ENCODE results near the gene DTX1. TPM values are rescaled to one million over a fixed set of nuclear protein-coding genes. Genes with fewer than 3 reads are reported as not detected.
A peak's percentile ranks its signal among the peaks of the same experiment; 100 is the strongest.

DTX1 gene
- total and polyA plus RNA-seq, 2 donors, result 2.1 to 4.4 TPM

- H3K27me3 ChIP-seq (ENCODE audit: control insufficient read depth in 2 of 2, insufficient read depth in 1 of 2, low read length in 1 of 2), result peaks cover 0 to 3% of the 10 kb centered on the region in 2 donors
- no peak overlapping the region for H3K27ac ChIP-seq (ENCODE audit: low read depth in 1 of 2, low read length in 1 of 2)
- H3K4me1 ChIP-seq (ENCODE audit: control insufficient read depth in 2 of 2, insufficient read depth in 2 of 2, low read length in 2 of 2), result peaks cover 8 to 27% of the 10 kb centered on the region in 2 donors
- DNase-seq (ENCODE audit: low read depth in 6 of 9, low spot score in 9 of 9), result no peak
- peaks cover 0 to 1% of the 10 kb centered on the region in 2 donors for H3K9me3 ChIP-seq (ENCODE audit: control insufficient read depth in 2 of 2, insufficient read depth in 1 of 2, low read length in 1 of 2)
- 90% methylated on average over 70 of the region's 70 CpGs for WGBS
- no peak overlapping the region for H3K4me3 ChIP-seq (ENCODE audit: low read length in 2 of 2)
- no peaks in the 10 kb centered on the region for H3K36me3 ChIP-seq (ENCODE audit: control insufficient read depth in 2 of 2, insufficient read depth in 2 of 2, low read length in 1 of 2)
Measured at GRCh38 chr12:113077057-113077858, 20.7 kb downstream of the DTX1 start.

- peaks cover 0 to 1% of the 10 kb centered on the region in 2 donors for H3K9me3 ChIP-seq (ENCODE audit: control insufficient read depth in 2 of 2, insufficient read depth in 1 of 2, low read length in 1 of 2)
- peaks cover 0 to 3% of the 10 kb centered on the region in 2 donors for H3K27me3 ChIP-seq (ENCODE audit: control insufficient read depth in 2 of 2, insufficient read depth in 1 of 2, low read length in 1 of 2)
- no peaks in the 10 kb centered on the region for H3K36me3 ChIP-seq (ENCODE audit: control insufficient read depth in 2 of 2, insufficient read depth in 2 of 2, low read length in 1 of 2)
- no peak overlapping the region for H3K4me3 ChIP-seq (ENCODE audit: low read length in 2 of 2)
- DNase-seq (ENCODE audit: low read depth in 6 of 9, low spot score in 9 of 9), result no peak
- H3K4me1 ChIP-seq (ENCODE audit: control insufficient read depth in 2 of 2, insufficient read depth in 2 of 2, low read length in 2 of 2), result peaks cover 8 to 27% of the 10 kb centered on the region in 2 donors
- H3K27ac ChIP-seq (ENCODE audit: low read depth in 1 of 2, low read length in 1 of 2), result no peak overlapping the region
- 88% methylated on average over 48 of the region's 48 CpGs for WGBS
Measured at GRCh38 chr12:113077859-113078255, 21.3 kb downstream of the DTX1 start.

GRCh38 chr12:113081873-113082272 lies 25.3 kb downstream of the DTX1 start:
- H3K9me3 ChIP-seq (ENCODE audit: control insufficient read depth in 2 of 2, insufficient read depth in 1 of 2, low read length in 1 of 2), result peaks cover 1 to 4% of the 10 kb centered on the region in 2 donors
- peaks cover 7 to 15% of the 10 kb centered on the region in 2 donors for H3K4me1 ChIP-seq (ENCODE audit: control insufficient read depth in 2 of 2, insufficient read depth in 2 of 2, low read length in 2 of 2)
- no peaks in the 10 kb centered on the region for H3K36me3 ChIP-seq (ENCODE audit: control insufficient read depth in 2 of 2, insufficient read depth in 2 of 2, low read length in 1 of 2)
- H3K4me3 ChIP-seq (ENCODE audit: low read length in 2 of 2), result no peak overlapping the region
- H3K27ac ChIP-seq (ENCODE audit: low read depth in 1 of 2, low read length in 1 of 2), result no peak overlapping the region
- H3K27me3 ChIP-seq (ENCODE audit: control insufficient read depth in 2 of 2, insufficient read depth in 1 of 2, low read length in 1 of 2), result peaks cover 0 to 3% of the 10 kb centered on the region in 2 donors
- no peak for DNase-seq (ENCODE audit: low read depth in 6 of 9, low spot score in 9 of 9)
- WGBS, result 93% methylated on average over 4 of the region's 4 CpGs

GRCh38 chr12:113082486-113083148 lies 26.1 kb downstream of the DTX1 start:
- WGBS, result 88% methylated on average over 9 of the region's 9 CpGs
- no peaks in the 10 kb centered on the region for H3K36me3 ChIP-seq (ENCODE audit: control insufficient read depth in 2 of 2, insufficient read depth in 2 of 2, low read length in 1 of 2)
- H3K27ac ChIP-seq (ENCODE audit: low read depth in 1 of 2, low read length in 1 of 2), result no peak overlapping the region
- no peak overlapping the region for H3K4me3 ChIP-seq (ENCODE audit: low read length in 2 of 2)
- peaks cover 0 to 4% of the 10 kb centered on the region in 2 donors for H3K9me3 ChIP-seq (ENCODE audit: control insufficient read depth in 2 of 2, insufficient read depth in 1 of 2, low read length in 1 of 2)
- no peak for DNase-seq (ENCODE audit: low read depth in 6 of 9, low spot score in 9 of 9)
- peaks cover 14 to 22% of the 10 kb centered on the region in 2 donors for H3K4me1 ChIP-seq (ENCODE audit: control insufficient read depth in 2 of 2, insufficient read depth in 2 of 2, low read length in 2 of 2)
- H3K27me3 ChIP-seq (ENCODE audit: control insufficient read depth in 2 of 2, insufficient read depth in 1 of 2, low read length in 1 of 2), result peaks cover 0 to 3% of the 10 kb centered on the region in 2 donors

- Histone ChIP-seq H3K27me3 (ENCODE audit: control insufficient read depth in 2 of 2, insufficient read depth in 1 of 2, low read length in 1 of 2) (peaks cover 0 to 2% of the 10 kb centered on the region in 2 donors), H3K4me3 (ENCODE audit: low read length in 2 of 2) (no peak overlapping the region), H3K4me1 (ENCODE audit: control insufficient read depth in 2 of 2, insufficient read depth in 2 of 2, low read length in 2 of 2) (peaks cover 20 to 34% of the 10 kb centered on the region in 2 donors), H3K27ac (ENCODE audit: low read depth in 1 of 2, low read length in 1 of 2) (no peak overlapping the region), H3K9me3 (ENCODE audit: control insufficient read depth in 2 of 2, insufficient read depth in 1 of 2, low read length in 1 of 2) (peaks cover 0 to 4% of the 10 kb centered on the region in 2 donors), H3K36me3 (ENCODE audit: control insufficient read depth in 2 of 2, insufficient read depth in 2 of 2, low read length in 1 of 2) (no peaks in the 10 kb centered on the region)
- no peak for DNase-seq (ENCODE audit: low read depth in 6 of 9, low spot score in 9 of 9)
- WGBS, result 97% methylated on average over 11 of the region's 11 CpGs
Measured at GRCh38 chr12:113083863-113084435, 27.4 kb downstream of the DTX1 start.

GRCh38 chr12:113086249-113087164 lies 30.0 kb downstream of the DTX1 start:
- H3K4me1 ChIP-seq (ENCODE audit: control insufficient read depth in 2 of 2, insufficient read depth in 2 of 2, low read length in 2 of 2), result peaks cover 28 to 59% of the 10 kb centered on the region in 2 donors
- WGBS, result 4% methylated on average over 17 of the region's 17 CpGs
- DNase-seq (ENCODE audit: low read depth in 6 of 9, low spot score in 9 of 9), result peak in 2 of 9 donors; percentile 36 to 67
- H3K9me3 ChIP-seq (ENCODE audit: control insufficient read depth in 2 of 2, insufficient read depth in 1 of 2, low read length in 1 of 2), result peaks cover 0 to 4% of the 10 kb centered on the region in 2 donors
- no peaks in the 10 kb centered on the region for H3K27me3 ChIP-seq (ENCODE audit: control insufficient read depth in 2 of 2, insufficient read depth in 1 of 2, low read length in 1 of 2)
- no peak overlapping the region for H3K27ac ChIP-seq (ENCODE audit: low read depth in 1 of 2, low read length in 1 of 2)
- H3K4me3 ChIP-seq (ENCODE audit: low read length in 2 of 2), result no peak overlapping the region
- no peaks in the 10 kb centered on the region for H3K36me3 ChIP-seq (ENCODE audit: control insufficient read depth in 2 of 2, insufficient read depth in 2 of 2, low read length in 1 of 2)

- peak in 1 of 9 donors; percentile 40 for DNase-seq (ENCODE audit: low read depth in 6 of 9, low spot score in 9 of 9)
- Histone ChIP-seq H3K27me3 (ENCODE audit: control insufficient read depth in 2 of 2, insufficient read depth in 1 of 2, low read length in 1 of 2) (no peaks in the 10 kb centered on the region), H3K4me1 (ENCODE audit: control insufficient read depth in 2 of 2, insufficient read depth in 2 of 2, low read length in 2 of 2) (peaks cover 28 to 61% of the 10 kb centered on the region in 2 donors), H3K4me3 (ENCODE audit: low read length in 2 of 2) (no peak overlapping the region), H3K27ac (ENCODE audit: low read depth in 1 of 2, low read length in 1 of 2) (no peak overlapping the region), H3K9me3 (ENCODE audit: control insufficient read depth in 2 of 2, insufficient read depth in 1 of 2, low read length in 1 of 2) (peaks cover 0 to 4% of the 10 kb centered on the region in 2 donors), H3K36me3 (ENCODE audit: control insufficient read depth in 2 of 2, insufficient read depth in 2 of 2, low read length in 1 of 2) (no peaks in the 10 kb centered on the region)
- 12% methylated on average over 5 of the region's 5 CpGs for WGBS
Measured at GRCh38 chr12:113087193-113087592, 30.7 kb downstream of the DTX1 start.

GRCh38 chr12:113088037-113088436 lies 31.5 kb downstream of the DTX1 start:
- DNase-seq (ENCODE audit: low read depth in 6 of 9, low spot score in 9 of 9), result no peak
- Histone ChIP-seq H3K27ac (ENCODE audit: low read depth in 1 of 2, low read length in 1 of 2) (no peak overlapping the region), H3K27me3 (ENCODE audit: control insufficient read depth in 2 of 2, insufficient read depth in 1 of 2, low read length in 1 of 2) (peaks cover 0 to 2% of the 10 kb centered on the region in 2 donors), H3K4me1 (ENCODE audit: control insufficient read depth in 2 of 2, insufficient read depth in 2 of 2, low read length in 2 of 2) (peaks cover 28 to 67% of the 10 kb centered on the region in 2 donors), H3K9me3 (ENCODE audit: control insufficient read depth in 2 of 2, insufficient read depth in 1 of 2, low read length in 1 of 2) (peaks cover 0 to 4% of the 10 kb centered on the region in 2 donors), H3K36me3 (ENCODE audit: control insufficient read depth in 2 of 2, insufficient read depth in 2 of 2, low read length in 1 of 2) (no peaks in the 10 kb centered on the region), H3K4me3 (ENCODE audit: low read length in 2 of 2) (no peak overlapping the region)
- 94% methylated on average over 3 of the region's 3 CpGs for WGBS
